Islet precursor cell (in vitro differentiated cells): ENCODE measurements around the gene ARPC5.

Experiments used
- DNase-seq: peaks from one replicate; pipeline ENCODE4 v3.0.0-alpha.2; 2018

Gene ARPC5

DNA sequence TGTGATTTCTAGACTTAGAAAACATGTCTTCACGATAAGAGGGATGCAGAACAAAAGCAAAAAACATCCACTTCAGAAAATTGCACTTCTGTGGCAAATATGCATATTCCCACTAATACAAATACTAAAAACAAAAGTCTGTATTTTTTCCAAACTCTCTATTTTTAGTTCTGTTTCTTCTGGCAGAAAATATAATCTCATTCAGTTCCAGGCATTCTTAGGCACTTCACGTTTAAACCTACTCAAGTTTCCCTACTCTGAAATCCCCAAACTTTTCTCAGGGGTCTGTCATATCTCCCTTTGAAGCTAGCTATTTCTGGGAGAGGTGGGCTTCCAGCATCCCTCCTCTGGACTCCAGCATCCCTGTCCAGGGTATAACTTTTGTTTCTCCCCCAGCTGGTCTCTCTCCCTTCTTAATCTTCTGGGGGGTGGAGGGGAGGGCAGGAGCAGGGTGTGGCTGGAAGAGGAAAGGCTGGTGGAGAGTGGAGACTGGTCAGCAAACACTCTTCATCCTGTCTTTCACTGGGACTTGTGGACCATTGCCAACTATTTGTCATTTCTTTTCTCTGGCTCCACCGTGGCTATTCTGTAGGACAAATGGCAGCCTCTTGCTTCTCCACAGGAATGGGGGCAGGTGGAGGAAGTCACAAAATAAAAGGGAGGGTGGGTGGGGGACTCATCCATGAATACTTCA is 25.7 kb downstream of the ARPC5 start:
- no peak for DNase-seq

DNA sequence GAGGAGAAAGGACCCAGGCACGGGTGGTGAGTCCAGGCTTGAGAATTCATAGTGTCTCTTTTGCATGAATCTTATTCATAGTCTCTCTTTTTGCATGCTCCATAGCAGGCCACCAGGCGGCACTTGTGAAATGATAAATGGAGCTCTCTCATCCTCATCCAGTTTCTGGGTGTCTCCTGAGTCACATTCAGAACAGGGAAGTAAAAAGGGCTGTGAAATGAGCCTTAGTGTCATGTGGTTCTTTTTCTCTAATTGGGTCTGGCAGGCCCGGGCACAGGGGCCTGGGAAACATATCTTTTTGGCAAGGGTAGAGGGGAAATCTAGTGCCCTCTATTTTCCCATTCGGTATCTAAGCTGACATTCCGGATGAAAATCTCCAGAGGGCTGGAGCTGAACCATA is 26.3 kb downstream of the ARPC5 start:
- no peak for DNase-seq

DNA sequence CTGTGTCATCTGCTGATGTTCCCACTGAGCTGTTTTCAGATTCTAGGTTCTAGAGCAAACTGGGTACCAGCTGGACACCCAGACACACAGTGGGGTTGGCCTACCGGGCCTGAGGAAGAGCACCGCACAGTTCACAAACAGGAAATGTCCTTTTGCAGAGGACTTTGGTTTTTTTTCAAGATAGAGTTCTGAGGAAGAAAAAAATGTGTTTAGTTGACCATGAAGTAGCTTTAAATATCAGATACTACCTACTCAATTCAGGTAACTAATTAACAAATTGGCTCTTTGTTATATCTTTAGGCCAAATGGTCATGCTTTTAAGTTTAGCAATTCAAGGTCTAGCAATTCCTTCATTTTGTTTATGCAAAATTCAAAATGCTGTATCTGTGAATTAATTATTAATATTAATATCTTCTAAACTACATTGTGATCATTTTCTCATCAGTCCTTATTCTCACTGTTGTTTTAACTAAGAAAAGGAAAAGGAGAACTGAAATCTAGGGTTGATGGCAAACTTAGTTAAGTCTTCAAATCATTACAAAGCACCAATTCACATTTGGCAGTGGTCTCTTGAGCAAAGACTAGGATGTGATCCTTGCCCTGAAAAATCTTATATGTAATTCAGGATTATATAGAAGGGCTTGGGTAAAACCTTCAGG is 28.1 kb downstream of the ARPC5 start:
- DNase-seq, result no peak

DNA sequence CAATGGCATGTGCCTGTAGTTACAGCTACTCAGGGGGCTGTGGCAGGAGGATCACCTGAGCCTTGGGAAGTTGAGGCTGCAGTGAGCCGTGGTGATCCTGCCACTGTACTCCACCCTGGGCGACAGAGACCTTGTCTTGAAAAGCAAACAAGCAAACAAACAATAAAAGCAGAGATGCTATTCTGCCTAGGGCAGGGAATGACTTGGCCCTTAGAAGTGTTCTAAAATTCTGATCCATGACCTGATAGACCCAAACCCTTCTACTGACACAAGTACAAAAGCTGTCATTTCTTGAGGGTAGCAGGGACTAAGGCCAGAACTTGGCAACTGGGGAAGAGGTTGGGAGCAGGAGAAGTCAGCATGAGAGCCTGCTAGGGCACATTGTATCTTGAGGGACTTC is 29.7 kb downstream of the ARPC5 start:
- DNase-seq, result no peak

DNA sequence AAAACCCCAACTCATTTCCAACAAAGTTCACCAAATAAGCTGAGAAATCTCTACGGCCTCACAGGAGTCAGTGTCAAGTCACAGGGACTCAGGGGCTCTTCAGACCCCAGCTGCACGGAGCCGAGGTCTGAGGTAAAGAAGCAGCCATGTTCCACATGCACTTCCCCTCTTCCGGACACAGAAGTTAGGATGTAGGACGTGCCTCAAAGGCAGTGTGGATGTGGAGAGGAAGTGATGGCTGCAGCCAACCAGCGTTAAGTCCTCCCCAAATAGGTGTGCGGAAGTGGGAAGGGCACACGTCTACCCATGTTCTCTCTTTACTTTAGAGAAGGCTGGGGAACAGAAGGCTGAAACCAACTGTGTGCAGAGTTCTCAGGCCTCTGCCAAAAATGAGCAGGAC is 30.8 kb downstream of the ARPC5 start:
- DNase-seq, result no peak

DNA sequence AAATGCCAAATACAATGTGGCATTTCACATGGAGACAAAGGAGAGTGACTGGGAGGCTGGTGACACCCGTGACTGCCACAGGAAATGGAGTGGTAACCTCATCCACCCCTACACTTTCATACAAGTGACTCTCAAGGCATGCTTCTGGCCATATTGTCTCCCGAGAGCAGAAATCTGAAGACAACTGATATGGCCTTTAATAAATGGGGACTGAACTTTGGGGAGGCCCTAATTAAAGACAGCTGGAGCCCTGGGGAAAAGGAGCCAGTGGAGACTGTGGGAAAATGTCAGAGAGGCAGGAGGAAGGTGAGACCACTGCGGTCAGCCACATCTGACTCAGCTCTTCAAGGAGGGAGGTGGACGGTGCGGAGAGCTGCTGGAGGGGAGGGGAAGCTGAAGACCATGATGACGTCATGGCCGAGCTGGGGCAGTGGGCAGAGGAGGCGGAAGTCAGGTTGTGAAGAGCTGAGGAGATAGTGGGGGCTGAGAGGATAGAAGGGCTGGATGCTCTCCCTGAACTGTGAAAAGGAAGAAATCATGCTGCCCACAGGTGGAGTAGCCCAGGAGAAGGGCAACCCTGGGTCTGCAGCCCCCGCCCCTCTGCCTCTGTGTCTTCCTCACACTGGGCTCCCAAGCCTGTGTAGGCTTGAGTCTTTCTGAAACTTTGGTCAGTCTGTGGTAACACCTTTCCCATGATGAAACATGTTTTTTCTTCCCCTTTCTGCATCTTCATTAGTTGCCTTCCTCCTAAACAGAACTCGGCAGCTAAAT is 31.4 kb downstream of the ARPC5 start:
- no peak for DNase-seq

DNA sequence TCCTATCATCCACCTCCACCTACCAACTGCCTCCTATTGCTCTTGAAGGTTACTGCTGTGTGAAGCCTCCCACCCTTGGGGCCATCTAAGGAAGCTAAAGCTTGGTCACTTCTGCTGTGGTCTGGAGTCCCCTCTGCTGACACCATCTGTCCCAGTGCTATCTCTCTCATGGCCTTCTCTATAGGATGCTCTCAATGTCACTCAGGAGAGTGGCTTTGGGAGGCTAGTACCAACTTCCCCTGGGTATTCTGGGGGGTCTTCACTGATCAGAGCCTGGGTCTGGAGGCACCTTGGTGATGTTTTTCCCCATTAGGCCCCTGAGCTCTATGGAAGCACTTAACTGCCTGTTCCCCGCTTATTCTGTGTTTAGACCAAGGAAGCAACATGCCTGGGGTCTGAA is 33.1 kb downstream of the ARPC5 start:
- no peak for DNase-seq

DNA sequence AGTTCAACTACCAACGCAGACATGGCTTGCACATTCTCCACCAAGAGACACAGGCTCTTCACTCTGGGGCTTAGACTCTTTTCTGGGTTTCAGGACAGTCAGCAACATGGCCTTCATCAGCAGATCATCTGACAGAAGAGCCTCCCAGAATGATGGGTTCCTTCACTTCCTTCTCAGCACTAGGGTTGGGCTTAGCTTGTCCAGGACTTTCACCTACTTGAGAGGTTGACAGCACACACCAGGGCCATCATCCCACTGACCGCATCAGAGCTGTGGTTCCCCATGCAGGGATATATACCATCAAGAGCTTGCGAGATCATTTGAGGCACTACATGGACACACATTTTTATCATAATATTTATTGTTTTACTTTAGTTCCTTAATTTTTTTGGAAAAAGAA is 34.9 kb downstream of the ARPC5 start:
- no peak for DNase-seq

DNA sequence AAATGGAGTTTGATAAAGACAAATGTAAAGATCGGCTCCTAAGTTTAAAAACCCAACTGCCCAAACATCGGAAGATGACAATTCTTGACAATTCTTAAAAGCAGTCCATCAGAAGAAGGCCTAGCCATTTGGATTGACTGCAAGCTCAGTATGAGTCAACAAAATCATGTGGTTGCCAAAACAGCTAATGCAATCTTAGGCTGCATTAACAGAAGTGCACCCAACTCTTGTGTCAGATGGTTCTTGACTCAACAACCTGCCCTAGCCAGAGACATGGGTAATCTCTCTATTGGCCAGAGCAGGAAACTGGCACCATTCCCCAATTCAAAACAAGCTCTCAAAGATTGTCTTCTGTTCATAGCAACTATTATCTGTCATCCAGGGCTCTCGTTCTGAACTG is 35.4 kb downstream of the ARPC5 start:
- DNase-seq, result no peak

DNA sequence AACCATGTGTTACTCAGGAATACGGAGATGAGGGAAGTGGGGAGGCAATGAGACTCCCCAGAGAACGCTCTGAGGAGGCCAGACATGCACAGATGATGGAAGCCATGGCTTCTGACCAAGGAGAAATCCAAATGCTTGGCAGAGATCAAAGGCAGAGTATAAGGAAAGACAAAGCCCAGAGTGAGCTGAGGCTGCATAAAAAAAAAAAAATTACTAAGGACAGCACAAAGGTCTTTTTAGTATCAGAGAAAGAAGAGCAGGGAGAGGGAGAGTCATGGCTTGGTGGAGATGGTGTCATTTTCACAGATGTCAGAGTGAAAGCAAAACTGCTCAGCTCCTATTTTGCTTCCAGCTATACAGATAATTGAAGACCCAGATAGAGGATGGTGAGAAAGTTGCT is 37.2 kb downstream of the ARPC5 start:
- DNase-seq, result no peak

DNA sequence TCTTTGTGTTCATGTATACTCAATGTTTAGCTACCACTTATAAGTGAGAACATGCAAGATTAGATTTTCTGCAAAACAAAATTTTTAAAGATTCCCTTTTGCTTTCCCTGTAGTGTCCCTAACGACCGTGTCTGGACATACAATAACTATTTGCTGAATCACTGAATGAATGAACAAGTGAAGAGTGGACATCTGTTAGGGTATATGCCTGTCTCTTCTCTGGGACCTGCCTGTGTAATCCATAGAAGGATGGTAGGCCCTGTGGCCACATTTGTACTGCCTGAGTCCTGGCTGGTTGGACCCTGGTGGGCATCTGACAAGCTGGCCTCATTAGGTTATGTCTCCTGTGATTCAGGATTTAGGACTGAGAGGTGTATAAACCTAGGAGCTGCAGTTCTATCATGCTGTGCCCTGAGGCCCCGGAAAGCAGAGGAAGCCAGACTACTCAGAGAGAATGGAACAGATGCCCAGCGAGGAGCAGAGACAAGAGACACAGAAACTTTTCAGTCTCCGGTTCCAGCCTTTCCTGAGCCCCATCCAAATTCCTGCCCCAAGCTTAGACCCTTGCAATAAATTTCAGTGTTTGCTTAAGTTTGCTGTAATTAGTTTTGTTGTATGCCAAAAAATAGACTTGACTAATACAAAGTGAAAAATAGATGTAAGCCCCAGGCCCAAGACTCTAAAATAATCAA is 37.8 kb downstream of the ARPC5 start:
- DNase-seq, result no peak

DNA sequence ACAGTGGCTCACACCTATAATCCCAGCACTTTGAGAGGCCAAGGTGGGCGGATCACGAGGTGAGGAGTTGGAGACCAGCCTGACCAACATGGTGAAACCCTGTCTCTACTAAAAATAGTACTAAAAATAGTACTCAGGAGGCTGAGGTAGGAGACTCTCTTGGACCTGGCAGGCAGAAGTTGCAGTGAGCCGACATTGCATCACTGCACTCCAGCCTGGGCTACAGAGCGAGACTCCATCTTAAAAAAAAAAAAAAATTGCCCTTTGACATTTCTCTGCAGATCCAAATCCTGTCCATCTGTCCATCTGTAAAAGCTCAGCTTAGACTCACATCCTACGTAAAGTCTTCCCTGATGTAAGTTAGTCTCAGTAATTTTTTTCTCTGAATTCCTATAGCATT is 39.1 kb downstream of the ARPC5 start:
- DNase-seq, result no peak

DNA sequence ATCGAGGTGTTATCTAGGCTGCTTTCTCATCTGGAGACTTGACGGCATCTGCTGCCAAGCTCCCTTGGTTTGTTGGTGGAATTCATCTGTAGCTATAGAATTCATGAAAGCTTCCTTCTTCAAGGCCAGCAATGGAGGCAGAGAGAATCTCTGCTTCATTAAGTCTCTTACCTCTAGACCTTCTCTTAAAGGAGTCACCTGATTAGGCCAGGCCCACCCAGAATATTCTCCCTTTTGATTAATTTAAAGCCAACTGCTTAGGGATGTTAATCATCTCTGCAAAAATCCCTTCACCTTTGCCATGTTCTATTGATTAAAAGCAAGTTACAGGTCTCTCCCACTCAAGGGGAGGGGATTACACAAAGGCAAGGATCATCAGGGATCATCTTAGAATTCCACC is 40.0 kb downstream of the ARPC5 start:
- no peak for DNase-seq

DNA sequence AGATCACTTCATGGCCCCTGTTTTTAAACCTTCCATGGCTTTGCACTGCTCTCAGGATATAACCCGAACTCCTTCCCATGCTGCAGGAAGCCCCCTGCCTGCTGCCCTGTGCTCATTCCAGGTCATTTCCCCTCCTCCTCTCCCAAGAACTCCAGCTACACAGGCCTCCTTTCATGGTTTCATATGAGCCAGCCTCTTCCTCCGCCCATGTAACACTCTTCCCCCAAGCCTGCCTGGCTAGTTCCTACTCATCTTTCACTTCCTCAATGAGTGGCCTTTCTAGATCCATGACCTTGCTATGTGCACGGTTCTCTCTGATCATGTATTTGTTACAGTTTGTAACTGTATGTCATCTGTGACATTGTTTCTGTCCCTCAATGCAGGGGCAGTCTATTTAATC is 42.2 kb downstream of the ARPC5 start:
- no peak for DNase-seq

DNA sequence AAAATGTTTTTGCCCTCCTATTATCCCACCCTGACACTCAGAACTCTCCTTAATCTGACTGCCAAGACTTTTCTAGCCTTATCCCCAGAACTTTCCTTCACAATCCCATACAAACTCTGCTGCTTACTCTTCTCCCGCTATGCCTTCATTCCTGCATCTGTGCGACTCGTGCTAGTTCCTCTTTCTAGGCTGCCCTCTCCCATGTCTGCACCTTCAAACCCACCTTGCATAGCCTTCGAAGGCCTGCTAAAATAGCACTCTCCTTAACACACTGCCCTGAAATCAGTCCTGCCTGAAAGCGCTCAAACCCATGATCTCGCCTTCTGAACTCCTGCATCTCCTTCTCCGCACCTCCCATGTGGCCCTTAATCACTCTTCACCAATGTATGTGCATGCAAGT is 42.9 kb downstream of the ARPC5 start:
- DNase-seq, result no peak

DNA sequence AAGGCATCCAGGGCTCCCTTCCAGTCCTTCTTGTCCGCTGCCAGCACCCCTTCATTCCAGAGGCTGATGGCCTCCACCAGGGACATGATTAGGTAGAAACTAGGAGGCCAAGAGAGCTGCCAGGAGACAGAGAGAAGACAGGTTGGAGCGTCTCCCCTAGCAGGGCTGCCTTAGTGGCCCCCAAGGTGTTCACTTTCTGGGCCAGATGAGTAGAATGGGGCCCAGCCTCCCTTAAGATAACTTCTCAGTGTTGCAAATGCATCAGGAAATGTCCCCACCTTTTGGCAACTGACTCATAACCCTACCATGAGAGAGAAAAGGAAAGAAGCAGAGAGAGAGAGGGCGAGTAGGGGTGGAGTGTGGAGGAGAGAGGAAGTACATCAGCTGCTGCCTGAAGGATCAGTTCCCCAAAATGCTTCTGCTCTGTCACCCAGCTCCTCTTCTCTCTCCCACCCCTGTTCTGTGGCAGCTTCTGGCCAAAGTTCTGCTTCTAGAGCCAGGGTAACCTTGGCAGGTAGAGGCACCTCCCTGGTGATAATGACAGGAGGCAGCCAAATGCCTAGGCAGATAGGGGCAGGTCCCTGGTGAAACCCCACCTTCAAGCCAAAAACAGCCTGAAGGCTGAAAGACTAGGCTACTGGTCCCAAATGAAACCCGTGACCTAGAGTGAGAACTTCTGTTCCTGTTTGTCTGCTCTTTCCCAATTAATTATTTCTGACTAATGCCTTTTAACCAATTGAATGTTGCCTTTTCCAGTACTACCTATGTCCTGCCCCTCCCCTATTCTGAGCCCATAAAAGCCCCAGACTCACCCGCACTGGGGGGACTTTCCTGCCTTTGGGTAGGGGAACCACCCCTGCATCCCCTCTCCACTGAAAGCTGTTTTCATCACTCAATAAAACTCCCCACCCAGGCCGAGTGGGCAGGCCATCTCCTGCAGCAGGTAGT is 45.1 kb downstream of the ARPC5 start, which contains the start of gene NCF2:
NCF2 (minus strand) TSS at position 216 of the 948 bp plus-strand sequence; CDS start at position 86, 130 bp downstream.
- peak; percentile 32 for DNase-seq

DNA sequence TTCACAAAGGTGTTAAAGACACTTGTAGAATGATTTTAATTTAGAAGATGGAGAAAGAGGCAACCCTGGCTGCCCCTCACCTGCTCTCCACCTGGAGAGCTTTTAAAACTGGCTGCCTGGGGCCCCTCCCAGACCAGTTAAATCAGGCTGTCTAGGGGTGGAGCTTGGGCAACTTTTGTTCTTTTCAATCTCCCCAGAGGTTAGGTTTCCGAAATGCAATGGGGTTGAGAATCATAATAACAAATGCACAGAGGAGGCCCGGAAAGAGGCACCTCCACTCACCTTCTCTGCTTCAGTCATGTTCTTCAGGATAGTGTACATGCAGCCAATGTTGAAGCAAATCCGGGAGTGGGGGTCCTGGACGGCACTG is 45.7 kb downstream of the ARPC5 start:
- DNase-seq, result peak; percentile 48

DNA sequence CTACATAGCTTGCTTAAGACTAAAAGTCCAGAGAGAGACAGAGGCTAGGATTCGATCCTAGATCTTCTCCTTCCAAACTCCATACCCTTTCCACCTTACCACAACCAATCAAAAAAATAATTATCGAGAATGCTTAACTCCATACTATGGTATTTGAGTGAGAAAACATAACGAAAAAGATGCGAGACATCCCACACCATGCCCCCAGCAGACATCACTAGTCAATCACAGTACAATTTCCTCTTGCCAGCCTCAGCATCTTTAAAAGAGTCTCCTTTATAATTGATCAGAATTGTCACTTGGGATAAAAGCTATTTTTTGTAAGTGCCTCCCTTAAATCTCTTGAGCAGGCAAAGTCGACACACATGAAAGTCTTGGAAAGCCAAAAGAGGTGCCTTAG is 46.2 kb downstream of the ARPC5 start:
- no peak for DNase-seq

DNA sequence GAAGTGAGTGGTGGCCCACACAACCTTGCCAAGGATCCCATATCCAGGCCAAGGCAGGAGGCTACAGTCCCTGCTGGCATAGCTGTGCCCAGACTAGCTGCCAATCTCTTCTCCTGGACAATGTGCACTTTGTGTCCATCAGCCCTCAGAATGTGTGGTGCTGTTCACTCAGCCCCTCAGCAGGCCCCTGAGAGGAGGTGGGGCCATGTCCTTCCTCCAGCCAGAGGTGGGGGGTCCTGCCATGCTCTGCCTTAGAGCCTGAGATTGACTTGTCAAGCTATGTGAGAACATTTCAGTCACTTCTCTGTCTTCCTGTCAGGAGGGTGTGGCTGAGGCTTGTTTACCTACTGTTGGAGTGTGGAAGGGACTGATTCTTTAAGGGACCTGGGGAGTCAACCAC is 46.8 kb downstream of the ARPC5 start:
- no peak for DNase-seq

DNA sequence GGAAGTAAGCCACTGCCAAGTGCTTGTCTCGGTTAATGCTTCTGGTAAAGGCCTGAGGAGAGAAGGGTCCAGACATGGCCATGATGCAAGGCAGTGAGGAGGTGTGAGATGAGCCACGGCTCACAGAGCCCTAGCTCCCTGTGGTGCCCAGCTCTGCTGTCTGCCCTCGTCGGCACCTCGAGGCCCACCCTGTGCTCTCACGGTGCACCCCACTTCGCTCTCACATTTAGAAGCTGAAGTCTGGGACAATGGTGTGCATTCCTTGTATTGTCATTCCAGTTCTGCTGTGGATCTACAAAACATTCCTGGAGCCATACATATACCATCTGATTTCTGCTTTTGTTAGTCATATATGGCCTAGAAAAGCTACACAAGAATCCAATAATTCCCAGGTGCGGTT is 48.7 kb downstream of the ARPC5 start:
- no peak for DNase-seq

DNA sequence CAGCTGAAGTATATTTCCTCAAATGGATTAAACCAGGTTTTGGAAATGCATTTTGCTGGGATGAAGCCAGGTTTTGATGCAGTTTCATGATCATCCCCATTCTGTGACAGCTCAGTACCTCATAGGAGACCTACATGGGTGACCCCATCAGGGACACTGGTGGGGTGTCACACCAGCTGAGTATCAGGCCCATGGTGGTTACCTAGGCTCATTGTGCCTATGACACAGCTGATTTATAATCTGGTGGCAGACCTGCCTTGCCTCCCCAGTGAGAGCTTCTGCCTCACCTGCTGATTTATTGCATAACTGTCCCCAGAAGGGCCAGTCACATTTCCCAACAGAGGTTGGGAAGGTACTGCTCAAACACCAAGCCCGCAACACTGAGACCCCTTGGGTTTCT is 49.1 kb downstream of the ARPC5 start:
- DNase-seq, result no peak

DNA sequence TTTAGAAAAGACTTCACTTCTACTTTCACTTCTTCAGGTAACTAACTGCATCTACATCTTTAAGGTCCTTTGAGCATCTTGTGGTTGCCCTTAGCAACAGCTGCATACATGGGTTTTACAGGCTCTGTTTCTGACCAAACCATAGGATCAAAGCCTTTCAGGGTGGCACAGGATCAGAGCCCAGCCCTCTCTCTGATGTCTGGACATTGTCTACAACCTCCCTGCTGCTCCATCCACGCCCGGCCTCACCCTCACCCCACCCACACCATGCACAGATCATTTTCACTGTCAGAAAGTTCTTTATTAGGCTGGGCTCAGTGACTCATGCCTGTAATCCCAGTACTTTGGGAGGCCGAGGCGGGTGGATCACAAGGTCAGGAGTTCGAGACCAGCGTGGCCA is 50.5 kb downstream of the ARPC5 start:
- peak; percentile 71 for DNase-seq
